LNCaP clone FGC (cell line): Measurements from ENCODE around the gene NOS1.

ENCODE experiments used
- DNase-seq: peaks from one replicate; pipeline ENCODE4 v3.0.0-alpha.2; 2011; ENCODE audit warnings: low read depth
- H3K4me3 ChIP-seq: 2 replicates; pipeline ENCODE4 v1.5.1; 2011; ENCODE audit warnings: mild to moderate bottlenecking, low read depth, low read length, control low read depth
- CTCF ChIP-seq: IDR thresholded peaks from 2 replicates; pipeline ENCODE4 v1.5.1; 2012; ENCODE audit warnings: mild to moderate bottlenecking; ENCODE audit not compliant: control insufficient read depth, insufficient read depth; ENCODE audit errors: extremely low read depth

NOS1 gene

GRCh38 chr12:117334051-117334450 is 27.4 kb downstream of the NOS1 start:
- DNase-seq = no peak
- no peak for TF ChIP-seq CTCF
- H3K4me3 ChIP-seq = no peak overlapping the region

- no peak for TF ChIP-seq CTCF
- no peak for DNase-seq
- H3K4me3 ChIP-seq = no peak overlapping the region
Measured at GRCh38 chr12:117333331-117333881, 28.0 kb downstream of the NOS1 start.

GRCh38 chr12:117331691-117332090 is 29.7 kb downstream of the NOS1 start:
- no peak overlapping the region for H3K4me3 ChIP-seq
- no peak for TF ChIP-seq CTCF
- no peak for DNase-seq

GRCh38 chr12:117330441-117331113 is 30.8 kb downstream of the NOS1 start:
- TF ChIP-seq CTCF = no peak
- no peak for DNase-seq

GRCh38 chr12:117329756-117330155 is 31.7 kb downstream of the NOS1 start:
- no peak for TF ChIP-seq CTCF
- no peak overlapping the region for H3K4me3 ChIP-seq
- no peak for DNase-seq

More at GRCh38 chr12:117330441-117331113, 30.8 kb downstream of the NOS1 start:
- H3K4me3 ChIP-seq = no peak overlapping the region

GRCh38 chr12:117328556-117329100 is 32.8 kb downstream of the NOS1 start:
- no peak overlapping the region for H3K4me3 ChIP-seq
- TF ChIP-seq CTCF = no peak
- no peak for DNase-seq
